NCI-H774 (cell line): Measurements from ENCODE around the gene LUZP1.

Experiments used
- DNase-seq: peaks from one replicate; lab custom pipeline; 2025; lab: John Stamatoyannopoulos, UW

Gene LUZP1

DNA sequence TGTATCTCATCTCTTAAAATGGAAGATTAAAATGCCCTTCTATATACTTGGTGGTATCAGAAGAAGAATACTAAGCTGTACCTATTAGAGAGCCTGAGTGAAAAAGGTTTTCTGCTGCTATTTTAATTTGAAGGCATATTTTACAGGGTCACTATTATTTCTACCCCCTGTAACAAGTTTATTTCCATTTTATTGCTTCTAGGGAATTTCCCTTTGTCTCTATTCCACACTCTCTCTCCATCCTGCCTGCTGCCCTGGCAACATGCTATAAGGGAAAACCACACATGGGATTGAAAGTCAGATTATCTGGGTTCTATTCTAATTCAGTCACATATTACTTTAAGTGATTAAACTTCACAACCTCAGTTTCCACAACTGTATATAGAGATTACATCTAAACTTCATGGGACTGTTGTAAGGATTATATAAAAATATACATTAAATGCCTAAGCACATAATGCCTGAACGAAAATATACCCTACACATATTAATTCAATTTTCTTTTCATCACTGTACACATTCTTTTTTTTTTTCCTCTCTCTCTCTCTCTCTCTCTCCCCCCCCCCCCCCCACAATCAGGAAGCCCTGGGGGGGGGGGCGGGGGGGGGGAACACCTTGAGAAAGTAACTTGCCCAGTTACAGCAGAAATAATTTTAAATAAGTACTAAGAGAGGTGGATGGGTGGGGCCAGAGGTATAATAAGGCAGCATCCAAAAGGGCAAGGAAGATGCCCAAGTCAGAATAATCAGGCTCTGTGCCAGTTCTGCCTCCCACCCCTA, 51.5 kb downstream of the LUZP1 start:
- DNase-seq, result no peak

DNA sequence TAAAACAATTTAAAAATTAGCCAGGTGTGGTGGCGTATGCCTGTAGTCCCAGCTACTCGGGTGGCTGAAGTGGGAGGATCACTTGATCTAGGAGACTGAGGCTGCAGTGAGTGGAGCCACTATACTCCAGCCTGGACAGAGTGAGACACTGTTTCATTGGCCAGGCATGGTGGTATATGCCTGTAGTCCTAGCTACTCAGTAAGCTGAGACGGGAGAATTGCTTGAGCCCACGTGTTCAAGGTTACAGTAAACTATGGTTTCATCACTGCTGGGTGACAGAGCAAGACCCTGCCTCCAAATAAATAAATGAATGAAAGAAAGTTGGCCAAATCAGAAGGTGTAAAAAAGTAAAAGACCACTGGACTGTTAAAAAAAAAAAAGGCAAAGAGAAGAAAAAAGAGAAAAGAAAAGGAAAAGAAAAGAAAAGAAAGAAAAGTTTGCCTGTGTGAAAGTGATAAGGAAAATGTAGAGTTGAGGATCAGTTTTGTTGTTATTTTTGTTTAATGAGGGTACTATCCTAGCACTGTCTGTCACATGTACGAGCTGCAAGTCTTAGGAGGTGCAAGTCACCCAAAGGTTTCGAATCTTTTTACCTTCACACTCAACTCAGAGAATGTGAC, 52.3 kb downstream of the LUZP1 start:
- DNase-seq, result no peak

DNA sequence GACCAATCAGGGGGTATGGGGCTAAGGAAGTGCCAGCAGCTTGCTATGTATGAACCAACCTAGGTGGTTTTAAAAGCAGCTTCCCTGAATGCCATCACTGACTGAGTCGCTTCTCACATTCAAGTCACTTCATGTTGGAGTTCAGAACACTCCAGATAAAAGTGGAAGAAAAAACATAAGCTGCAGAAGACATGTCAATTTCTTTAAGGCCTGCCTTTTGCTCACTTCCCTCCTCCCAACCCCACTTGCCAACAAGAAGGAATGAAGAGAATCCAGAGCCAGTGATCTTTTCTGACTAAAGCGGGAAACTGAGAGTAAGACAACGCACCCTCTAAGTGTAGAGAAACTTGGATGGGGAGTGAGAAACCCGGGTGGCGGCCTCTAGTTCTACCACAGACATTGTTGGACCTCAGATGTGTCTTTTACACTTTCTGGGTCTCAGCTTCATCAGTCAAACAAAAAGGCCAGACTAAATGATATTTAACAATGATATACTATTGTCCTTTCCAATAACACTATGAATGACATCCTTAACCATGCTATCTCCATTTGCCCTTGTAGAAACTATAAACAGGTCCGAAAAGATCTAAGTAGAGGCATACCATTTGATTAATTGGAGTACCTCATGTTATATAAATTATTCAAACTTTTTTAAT, 54.1 kb downstream of the LUZP1 start:
- no peak for DNase-seq

DNA sequence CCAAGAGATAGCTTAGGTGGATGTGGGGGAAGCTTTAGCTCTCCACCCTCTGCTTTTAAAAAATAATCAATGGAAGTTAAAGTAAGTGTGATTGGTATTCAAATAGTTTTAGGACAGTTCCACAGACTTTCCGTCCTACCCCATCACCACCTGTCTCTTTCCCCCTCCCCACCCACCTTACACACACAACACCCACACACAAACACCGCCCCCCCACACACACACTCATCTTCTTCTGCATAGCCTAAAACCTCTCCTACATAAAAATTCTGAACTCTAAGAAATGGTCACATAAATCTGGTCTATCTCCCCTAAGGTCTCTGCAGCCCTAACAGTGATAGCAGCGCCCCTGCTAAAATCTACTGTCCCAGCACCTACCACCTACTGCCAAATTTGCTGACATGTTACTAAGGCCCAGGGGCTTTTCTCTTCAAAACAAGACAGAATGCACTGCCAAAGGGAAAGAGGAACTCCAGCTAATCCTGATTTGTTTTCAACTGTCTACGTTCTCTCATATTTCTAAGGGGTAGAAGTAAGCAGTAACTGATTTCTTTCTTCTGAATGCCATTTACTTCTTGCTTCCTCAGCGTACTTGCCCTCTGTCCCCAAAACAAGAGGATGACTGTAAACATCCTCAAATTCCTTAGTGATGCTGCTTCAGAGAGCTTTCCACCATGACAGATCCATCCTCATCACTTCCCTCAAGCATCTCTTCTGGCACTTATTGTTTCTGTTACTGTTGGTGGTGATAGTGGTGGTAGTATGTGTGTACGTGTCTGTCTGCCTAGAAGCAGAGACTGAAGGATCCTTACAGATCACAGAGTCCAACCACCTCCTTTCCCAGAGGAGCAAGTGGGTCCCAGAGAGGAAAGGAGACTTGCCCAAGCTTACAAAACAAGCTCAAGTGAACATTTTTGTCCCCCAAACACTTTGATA, 56.8 kb downstream of the LUZP1 start:
- DNase-seq, result no peak

DNA sequence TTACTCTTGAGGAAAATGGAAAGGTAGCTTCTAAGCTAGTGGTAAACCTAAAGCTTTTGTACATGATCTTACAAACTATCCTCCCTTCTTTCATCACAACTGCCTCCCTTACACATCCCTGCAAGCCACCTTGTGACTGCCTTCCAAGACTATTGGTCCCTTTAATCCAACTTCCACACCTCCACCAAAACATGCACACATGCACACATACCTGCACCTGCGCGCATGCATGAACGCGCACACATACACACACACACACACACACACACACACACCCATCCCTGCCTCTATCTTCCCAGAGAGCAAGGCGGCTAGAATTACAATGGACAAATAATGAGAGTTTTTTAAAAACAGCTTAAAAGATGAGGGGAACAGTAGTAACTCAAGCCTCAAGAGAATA, 58.3 kb downstream of the LUZP1 start:
- no peak for DNase-seq

DNA sequence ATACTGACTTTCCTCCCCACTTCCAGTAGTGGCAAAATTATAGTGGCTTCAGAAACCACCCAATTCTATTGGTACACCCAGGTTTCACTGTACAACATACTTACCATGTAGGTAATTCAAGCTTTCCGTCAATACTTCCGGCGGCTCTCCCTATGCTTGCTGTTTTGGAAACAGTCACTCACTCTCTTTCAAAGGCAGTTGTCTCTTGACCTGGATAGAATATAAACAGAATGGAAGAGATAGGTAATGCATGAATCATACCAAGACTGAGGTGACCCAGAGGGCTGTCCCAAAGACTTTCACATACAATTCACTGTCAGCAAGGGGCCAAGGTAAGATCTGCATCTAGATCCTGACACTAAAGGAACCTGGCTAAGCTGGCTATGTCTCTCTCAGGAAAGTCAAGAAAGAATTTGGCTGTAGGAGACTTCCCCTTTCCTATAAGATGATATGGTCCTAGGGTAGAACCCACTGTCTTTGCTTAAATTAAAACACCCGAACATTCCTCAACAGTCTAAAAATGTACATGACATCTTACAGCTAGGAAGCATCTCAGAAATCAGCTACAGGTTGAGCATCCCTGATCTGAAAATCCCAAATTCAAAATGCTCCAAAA, 59.6 kb downstream of the LUZP1 start:
- DNase-seq, result no peak

DNA sequence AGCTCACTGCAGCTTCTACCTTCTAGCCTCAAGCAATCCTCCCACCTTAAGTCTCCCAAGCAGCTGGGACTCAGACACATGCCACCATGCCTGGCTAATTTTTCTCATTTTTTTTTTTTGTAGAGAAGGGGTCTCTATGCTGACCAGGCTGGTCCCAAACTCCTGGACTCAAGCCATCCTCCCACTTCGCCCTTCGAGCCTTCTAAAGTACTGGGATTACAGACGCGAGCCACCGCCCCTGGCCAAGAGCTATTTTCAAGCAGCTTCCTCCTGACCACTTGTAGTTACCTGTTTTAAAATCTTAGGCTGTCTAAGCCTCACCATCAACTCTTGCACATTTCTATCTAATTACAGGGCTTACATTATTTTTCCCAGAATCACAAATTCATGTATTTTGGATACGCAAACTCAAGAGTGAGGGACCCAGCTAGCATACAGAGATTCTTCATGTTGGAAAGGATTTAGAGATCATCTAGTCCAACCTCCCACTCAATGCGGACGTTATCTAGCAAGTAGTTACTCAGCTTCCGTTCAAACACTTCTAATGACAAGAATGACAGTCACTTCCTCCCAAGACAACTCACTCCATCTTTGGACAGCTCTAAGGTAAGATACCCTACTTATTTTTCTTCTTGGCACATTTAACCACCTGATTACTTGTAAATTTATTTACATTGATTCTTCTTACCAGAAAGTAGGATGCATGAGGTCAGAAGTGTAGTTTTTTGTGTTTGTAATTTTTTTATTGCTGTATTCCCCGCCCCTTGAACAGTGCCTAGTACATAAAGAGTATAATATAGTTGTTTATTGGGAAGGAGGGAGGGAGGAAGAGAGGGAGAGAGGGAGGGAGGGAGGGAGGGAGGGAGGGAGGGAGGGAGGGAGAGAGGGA, 65.4 kb downstream of the LUZP1 start:
- no peak for DNase-seq

DNA sequence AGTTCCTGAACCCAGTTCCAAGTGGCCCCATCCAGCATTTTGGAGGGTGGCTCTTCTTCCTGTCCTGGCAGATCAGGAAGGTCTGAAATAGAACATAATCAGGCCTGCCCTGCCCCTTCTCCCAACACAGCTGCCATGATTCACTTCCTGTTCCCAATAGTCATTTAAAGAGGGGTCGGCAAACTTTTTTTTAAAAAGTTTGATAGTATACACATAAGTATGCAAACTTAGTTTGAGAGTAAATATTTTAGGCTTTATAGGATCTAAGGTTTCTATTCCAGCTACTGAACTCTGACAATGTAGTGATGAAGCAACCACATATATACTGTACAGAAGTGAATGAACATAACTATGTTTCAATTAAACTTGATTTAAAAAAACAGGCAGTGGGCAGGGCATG, 66.4 kb downstream of the LUZP1 start:
- DNase-seq, result no peak

DNA sequence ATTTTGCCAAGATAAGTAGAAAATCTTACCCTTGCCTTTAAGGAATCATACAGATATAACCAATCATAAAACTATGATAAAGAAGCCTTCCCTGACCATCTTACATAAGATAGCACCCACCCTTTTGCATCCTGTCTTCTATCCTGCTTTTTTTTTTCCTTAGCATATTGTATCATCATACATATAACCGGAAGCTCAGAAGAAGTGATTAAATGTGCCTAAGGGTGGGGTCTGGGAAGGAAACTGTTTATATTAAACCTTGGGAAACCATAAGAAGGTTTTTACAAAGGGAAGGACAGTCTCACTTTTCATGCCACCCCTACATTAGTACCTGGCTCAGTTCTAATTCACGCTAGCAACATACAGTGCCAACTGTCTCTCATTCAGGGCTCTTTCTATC, 66.8 kb downstream of the LUZP1 start:
- DNase-seq, result no peak

DNA sequence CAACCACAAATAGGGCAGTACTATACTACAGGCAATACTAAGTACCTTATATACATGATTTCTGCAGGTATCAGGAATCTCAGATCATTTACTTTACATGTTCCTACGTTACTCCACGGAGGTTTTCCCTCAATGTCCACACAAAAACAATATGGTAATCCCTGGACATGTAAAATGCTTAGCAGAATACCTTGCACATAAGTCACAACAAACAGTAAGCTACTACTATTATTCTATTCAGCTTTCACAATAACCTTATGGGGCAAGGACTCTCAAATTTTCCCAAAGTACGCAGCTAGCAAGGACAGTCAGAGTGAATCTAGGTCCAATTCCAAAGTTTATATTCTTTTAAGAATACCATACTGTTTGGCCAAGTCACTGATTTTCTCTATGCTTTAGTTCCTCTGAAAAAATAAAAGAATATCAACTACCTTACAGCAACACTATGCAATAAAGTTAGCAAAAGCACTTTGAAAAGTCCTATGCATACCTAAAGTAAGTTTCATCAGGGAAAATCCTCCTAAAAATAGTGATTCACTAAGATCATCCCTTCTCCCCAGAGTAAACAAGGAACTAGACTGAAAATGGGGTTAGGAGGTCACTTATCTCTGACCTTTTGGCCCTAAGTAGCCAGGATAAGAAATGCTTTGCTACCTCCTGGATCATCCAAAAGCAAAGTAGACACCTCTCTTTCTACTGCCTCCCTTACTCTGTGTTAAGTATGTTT, 67.4 kb downstream of the LUZP1 start:
- DNase-seq, result no peak

DNA sequence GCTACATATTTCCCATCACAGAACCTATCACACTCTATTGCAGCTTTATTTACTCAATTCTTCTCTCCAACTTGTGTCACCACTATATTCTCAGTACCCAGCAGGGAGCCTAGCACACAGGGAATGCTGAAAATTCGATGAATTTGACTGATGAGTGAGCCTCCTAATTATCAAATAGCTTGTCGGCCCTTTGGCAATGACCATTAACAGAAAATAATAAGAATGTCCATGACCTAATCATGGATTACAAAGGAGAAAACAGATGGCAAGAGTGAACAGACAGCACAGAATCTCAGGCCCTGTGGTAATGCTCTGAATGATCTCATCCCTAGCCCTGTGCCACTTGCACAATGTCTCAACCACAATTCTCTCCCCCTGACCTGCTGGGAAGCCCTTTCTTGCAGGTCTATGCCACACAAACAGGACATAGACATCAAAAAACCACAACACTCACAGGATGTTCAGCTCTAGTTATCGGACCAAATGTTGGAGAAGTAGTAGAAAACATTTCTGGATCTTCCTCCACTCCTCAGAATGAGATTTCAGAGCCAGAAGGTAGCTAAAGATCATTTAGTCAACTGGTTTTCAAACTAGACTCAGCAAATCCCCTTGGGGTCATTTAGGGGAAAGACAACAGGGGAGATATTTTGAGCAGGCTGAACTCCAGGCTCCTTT, 68.4 kb downstream of the LUZP1 start:
- DNase-seq, result no peak

DNA sequence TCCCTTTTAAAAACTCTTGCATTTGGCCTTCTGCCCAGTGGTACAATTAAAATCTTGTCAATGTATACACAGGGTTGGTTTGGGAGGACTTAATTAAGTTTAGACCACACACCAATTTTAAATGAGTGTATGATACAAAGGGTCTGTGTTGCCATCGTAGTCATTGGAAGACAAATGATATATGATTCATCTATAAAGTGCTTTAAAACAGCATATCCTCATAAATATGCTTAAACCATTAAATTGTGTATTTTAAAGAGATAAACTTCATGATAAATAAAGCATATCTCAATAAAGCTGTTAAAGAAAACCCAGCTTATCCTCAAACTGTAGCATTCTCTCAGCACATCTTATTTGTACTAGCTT, 69.5 kb downstream of the LUZP1 start:
- no peak for DNase-seq

DNA sequence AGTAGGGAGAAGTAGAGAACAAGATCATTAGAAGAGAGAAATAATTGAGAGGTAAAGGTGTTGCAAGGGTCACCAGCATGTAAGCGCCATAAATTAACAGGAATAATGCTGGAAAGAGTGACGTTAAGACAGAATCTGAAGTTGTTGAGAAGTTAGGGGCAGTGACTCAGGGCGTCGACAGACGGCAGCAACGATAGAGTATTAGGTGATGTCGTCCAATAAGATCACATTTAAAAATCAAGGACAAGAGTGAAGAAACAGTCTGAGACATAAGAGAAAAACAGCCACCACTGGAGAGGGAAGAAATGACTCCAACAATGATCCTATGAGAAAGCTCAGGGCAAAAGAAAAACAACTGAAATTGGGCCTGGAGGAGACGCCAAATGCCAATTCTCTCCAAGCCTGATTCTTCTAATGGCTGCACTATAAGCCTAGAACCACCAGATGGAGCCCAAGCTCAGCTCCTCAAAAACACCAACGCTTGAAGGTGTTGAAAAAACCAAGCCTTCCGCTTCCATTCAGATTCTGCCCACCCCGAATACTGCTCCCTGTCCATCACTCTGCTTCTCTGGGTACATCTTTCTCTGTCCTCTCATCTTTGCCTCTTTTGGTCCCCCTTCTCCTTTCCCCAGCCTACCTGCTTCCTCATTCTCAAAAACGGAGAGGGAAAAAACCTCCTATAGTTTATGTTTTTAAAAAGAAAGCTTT, 70.0 kb downstream of the LUZP1 start:
- peak; percentile 37 for DNase-seq

DNA sequence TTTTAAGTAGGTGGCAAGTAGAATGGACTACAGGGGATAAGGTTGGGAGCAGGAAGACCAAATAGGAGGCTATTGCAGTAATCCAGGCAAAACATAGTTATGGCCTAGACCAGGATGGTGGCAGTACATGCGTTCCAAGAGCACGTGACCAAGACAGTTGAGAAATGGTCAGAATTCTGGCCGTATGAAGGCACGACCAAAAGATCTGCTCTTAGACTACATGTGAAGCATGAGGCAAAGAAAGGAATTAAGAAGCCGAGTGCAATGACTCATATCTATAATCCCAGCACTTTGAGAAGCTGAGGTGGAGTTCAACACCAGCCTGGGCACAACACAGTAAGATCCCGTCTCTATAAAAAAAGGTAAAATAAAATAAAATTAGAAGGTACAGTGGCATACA, 71.3 kb downstream of the LUZP1 start:
- DNase-seq, result no peak

DNA sequence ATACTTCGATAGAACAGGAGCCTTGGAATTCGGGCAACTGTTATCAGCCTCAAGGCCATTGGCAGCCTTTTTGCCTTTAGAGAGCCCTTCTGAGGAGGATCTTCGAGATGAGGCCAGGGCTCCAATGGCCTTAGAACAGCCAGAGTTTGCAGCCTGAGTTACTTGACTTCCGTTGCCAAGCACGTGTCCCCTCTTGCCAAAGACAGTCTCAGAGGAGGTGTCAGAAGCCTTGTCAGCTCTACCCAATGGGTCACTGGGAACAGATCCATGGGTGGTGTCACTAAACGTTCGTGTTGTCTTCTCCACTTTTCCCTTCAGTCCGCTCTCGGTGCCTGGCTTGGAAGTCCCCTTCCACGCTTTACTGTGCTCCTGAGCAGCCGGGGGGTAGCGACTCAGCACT, 76.2 kb downstream of the LUZP1 start:
- DNase-seq, result no peak

DNA sequence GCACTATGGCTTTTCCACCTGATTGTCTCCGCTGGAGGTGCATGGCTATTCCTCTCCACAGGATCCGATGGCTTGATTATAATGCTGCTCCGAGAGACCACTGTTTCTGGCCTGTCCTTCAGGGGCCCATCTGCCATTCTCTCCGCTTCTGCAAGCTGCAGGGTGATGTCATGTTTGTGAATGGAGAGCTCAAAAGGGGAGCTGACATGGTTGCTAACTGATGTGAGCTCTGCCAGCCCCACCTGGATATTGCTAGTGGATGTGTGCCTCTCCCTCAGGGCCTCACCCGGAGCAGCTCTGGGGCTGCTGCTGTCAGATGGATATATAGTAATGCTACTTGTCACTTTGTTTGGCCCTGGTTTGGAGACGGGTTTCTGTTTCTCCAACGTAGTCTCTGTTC, 77.1 kb downstream of the LUZP1 start:
- no peak for DNase-seq

DNA sequence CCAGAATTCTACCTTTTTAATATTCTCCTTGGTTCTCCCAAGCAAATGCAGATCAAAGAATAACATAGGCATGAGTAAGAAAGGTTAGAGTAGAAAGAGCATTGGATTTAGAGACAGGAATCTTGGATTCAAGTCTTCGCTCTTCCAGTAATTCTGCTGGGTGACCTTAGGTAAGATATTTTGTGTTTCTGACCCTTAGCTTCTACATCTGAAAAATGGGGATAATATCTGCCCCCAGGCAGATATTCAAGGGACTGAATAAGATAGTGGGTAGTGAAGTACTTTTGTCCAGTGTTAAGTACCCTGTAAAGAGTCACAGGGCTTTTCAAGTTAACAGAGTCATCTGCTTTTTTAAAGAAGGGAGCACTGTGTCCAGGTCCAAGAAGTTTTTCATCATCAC, 78.6 kb downstream of the LUZP1 start:
- no peak for DNase-seq

DNA sequence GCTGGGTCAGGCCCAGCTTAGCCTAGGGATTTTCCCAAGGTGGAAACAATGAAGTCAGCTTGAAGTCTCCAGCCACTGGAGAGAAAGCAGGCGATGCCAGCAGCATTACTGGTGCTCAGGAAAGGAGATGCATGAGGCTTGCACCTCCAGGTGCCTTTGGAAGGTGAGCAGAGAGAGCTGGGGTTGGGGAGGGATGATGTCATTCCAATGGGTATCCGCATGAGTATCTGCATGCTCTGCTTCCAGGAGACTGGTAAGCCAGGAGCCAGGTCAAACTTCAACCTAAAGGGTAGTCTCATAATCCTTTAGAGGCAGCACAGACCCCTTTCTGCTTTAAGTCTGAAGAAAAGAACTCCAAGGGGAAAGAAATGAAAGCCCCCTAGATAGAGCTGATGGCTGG, 80.6 kb downstream of the LUZP1 start:
- DNase-seq, result no peak

DNA sequence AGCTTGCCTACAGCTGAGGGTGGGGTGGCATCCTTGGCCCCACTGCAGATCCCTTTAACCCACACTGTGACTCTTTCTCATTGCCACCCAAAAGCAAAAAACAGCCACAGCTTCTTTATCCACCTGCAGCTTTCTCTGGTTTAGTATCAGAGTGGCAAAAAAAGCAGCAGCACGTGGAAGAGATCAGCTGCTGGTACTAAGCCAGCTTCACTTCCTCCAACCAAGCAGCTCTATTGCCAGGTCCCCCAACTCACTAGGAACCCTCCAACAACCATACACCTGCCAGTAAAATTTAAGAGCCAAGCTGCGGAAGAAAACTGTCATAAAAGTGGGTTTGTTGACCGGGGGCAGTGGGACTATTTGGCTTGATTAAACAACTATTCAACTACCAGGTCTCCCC, 83.0 kb downstream of the LUZP1 start:
- DNase-seq, result no peak
